OCI-LY7 (cell line): ENCODE measurements around the gene FASTKD2.

Experiments
- EZH2phosphoT487 ChIP-seq: fragments of 200-600 bp; sonication (generic); IDR thresholded peaks from 2 replicates; pipeline ENCODE4 v1.6.1; 2018; ENCODE audit warnings: low read depth, borderline replicate concordance, mild to moderate bottlenecking, mixed run types, antibody characterized with exemption, low read length, moderate library complexity, mixed read lengths
- TF ChIP-seq, protein P1 (sequence below): fragments of 200-600 bp; sonication (generic); conservative IDR thresholded peaks from 2 replicates; pipeline ENCODE4 v1.5.1; 2014; ENCODE audit warnings: mild to moderate bottlenecking, antibody characterized with exemption, low read length, moderate library complexity, mixed read lengths

DNA sequence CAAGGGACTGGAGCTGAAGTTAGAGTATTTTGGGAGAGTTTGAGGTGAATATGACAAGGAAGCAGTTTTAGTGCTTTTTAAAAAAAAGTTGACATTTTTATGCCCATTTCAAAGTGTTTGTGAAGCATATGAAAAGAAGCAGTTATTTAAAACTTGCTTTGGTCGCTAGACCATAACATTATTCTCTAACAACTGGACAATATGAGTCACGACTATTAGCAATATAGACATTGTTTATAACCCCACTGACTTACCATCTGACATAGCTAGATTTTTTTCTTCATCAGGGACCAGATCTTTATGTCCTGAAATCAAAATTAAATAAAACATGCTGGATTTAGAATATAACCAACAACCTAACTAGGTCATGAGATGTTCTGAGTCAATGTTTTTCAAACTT, 24.6 kb upstream of the FASTKD2 start:
- TF ChIP-seq, protein P1, sequence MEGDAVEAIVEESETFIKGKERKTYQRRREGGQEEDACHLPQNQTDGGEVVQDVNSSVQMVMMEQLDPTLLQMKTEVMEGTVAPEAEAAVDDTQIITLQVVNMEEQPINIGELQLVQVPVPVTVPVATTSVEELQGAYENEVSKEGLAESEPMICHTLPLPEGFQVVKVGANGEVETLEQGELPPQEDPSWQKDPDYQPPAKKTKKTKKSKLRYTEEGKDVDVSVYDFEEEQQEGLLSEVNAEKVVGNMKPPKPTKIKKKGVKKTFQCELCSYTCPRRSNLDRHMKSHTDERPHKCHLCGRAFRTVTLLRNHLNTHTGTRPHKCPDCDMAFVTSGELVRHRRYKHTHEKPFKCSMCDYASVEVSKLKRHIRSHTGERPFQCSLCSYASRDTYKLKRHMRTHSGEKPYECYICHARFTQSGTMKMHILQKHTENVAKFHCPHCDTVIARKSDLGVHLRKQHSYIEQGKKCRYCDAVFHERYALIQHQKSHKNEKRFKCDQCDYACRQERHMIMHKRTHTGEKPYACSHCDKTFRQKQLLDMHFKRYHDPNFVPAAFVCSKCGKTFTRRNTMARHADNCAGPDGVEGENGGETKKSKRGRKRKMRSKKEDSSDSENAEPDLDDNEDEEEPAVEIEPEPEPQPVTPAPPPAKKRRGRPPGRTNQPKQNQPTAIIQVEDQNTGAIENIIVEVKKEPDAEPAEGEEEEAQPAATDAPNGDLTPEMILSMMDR: no peak
- no peak for TF ChIP-seq EZH2phosphoT487
